Endothelial cell of hepatic sinusoid (primary cell): ENCODE data around the gene DCAKD.

Experiments used
- in situ Hi-C: cut with HindIII; loops from 2 replicates; pipeline ENCODE4 v1.10.0; 2017; ENCODE audit warnings: low sequenced_read_pairs

Gene DCAKD

GRCh38 chr17:45032174-45032541, 19.3 kb downstream of the DCAKD start:
- in situ Hi-C loops, result no loop called here

- in situ Hi-C loops, result no loop called here
Measured at GRCh38 chr17:45031231-45032173, 19.9 kb downstream of the DCAKD start.

GRCh38 chr17:45030733-45031132, 20.7 kb downstream of the DCAKD start:
- in situ Hi-C loops, result no loop called here

GRCh38 chr17:45029758-45030423, 21.5 kb downstream of the DCAKD start:
- in situ Hi-C loops, result no loop called here

GRCh38 chr17:45029096-45029495, 22.3 kb downstream of the DCAKD start:
- in situ Hi-C loops, result no loop called here

- in situ Hi-C loops, result loop anchor here (5.0 to 25.0 kb wide), 2 partner anchors 60 to 110 kb away; partner anchors contain the start of gene GFAP
Measured at GRCh38 chr17:45022655-45023339, 28.6 kb downstream of the DCAKD start.

GRCh38 chr17:45022288-45022648, 29.2 kb downstream of the DCAKD start:
- in situ Hi-C loops, result loop anchor here (5.0 to 25.0 kb wide), 2 partner anchors 60 to 110 kb away; partner anchors contain the start of gene GFAP

- in situ Hi-C loops, result loop anchor here (5.0 to 25.0 kb wide), 2 partner anchors 59 to 109 kb away; partner anchors contain the start of gene GFAP
Measured at GRCh38 chr17:45021607-45022287, 29.7 kb downstream of the DCAKD start.

GRCh38 chr17:45020354-45021138, 30.9 kb downstream of the DCAKD start:
- in situ Hi-C loops, result loop anchor here (5.0 to 25.0 kb wide), 2 partner anchors 58 to 108 kb away; partner anchors contain the start of gene GFAP

GRCh38 chr17:45018848-45019711, 32.4 kb downstream of the DCAKD start:
- in situ Hi-C loops, result loop anchor here (25.0 kb wide), 1 partner anchor 107 kb away; the partner anchor contains the start of gene GFAP

GRCh38 chr17:45018514-45018847, 33.0 kb downstream of the DCAKD start:
- in situ Hi-C loops, result loop anchor here (25.0 kb wide), 1 partner anchor 106 kb away; the partner anchor contains the start of gene GFAP

- in situ Hi-C loops, result loop anchor here (25.0 kb wide), 1 partner anchor 105 kb away; the partner anchor contains the start of gene GFAP
Measured at GRCh38 chr17:45016823-45017222, 34.6 kb downstream of the DCAKD start.

- in situ Hi-C loops, result loop anchor here (25.0 kb wide), 1 partner anchor 104 kb away; the partner anchor contains the start of gene GFAP
Measured at GRCh38 chr17:45016237-45016636, 35.2 kb downstream of the DCAKD start.

GRCh38 chr17:45013021-45013997, 38.1 kb downstream of the DCAKD start:
- in situ Hi-C loops, result loop anchor here (25.0 kb wide), 1 partner anchor 101 kb away; the partner anchor contains the start of gene GFAP

GRCh38 chr17:45011767-45012166, 39.7 kb downstream of the DCAKD start:
- in situ Hi-C loops, result loop anchor here (25.0 kb wide), 1 partner anchor 99 kb away; the partner anchor contains the start of gene GFAP

GRCh38 chr17:45009676-45010467, 41.6 kb downstream of the DCAKD start:
- in situ Hi-C loops, result loop anchor here (25.0 kb wide), 1 partner anchor 98 kb away; the partner anchor contains the start of gene GFAP
